SH-SY5Y (cell line): Measurements from ENCODE around the gene B4GALT2.

Source experiments
- GATA2 ChIP-seq: IDR thresholded peaks from 2 replicates; pipeline ENCODE4 v1.6.1; 2011; ENCODE audit warnings: mild to moderate bottlenecking, low read depth, low read length
- GATA3 ChIP-seq: IDR thresholded peaks from 2 replicates; pipeline ENCODE4 v1.6.1; 2011; ENCODE audit warnings: low read depth, mild to moderate bottlenecking, low read length, moderate library complexity

GRCh38 chr1:43971336-43971980 is 7.6 kb upstream of the B4GALT2 start:
- TF ChIP-seq GATA2 (no peak), GATA3 (no peak)
